GM23338 (cell line): ENCODE measurements around the gene UVSSA. TPM values are rescaled to one million over a fixed set of nuclear protein-coding genes. Genes with fewer than 3 reads are reported as not detected.
A peak's percentile ranks its signal among the peaks of the same experiment; 100 is the strongest.

Experiments
- ATAC-seq: fragments of 200-7000 bp; cut with Tn5 transposase; 3 replicates; pipeline ENCODE4 v1.9.1; 2020
- DNase-seq: peaks from one replicate; pipeline ENCODE4 v3.0.0-alpha.2; 2015; ENCODE audit warnings: low spot score
- H2AFZ ChIP-seq: fragments of 200-600 bp; sonication (generic); 2 replicates; pipeline ENCODE4 v1.8.0; 2016; ENCODE audit warnings: antibody characterized with exemption, mild to moderate bottlenecking, moderate library complexity
- H3F3A ChIP-seq: fragments of 200-600 bp; sonication (generic); replicated peaks from 2 replicates; pipeline ENCODE4 v1.8.0; 2017; ENCODE audit warnings: antibody characterized with exemption, mixed run types, low read depth
- H3K27ac ChIP-seq: fragments of 200-600 bp; sonication (generic); 2 replicates; pipeline ENCODE4 v1.6.1; 2016; ENCODE audit warnings: low read depth
- H3K27me3 ChIP-seq: fragments of 200-600 bp; sonication (generic); 2 replicates; pipeline ENCODE4 v1.8.0; 2016; ENCODE audit warnings: mild to moderate bottlenecking, mixed run types, moderate library complexity; ENCODE audit not compliant: insufficient read depth
- H3K36me3 ChIP-seq: fragments of 200-600 bp; sonication (generic); 2 replicates; pipeline ENCODE4 v1.8.0; 2016; ENCODE audit warnings: mild to moderate bottlenecking; ENCODE audit not compliant: insufficient read depth
- H3K4me1 ChIP-seq: fragments of 200-600 bp; sonication (generic); 2 replicates; pipeline ENCODE4 v1.8.0; 2016; ENCODE audit warnings: mild to moderate bottlenecking, moderate library complexity; ENCODE audit not compliant: insufficient read depth
- H3K4me2 ChIP-seq: fragments of 200-600 bp; sonication (generic); 2 replicates; pipeline ENCODE4 v1.7.1; 2017; ENCODE audit warnings: mixed run types
- H3K4me3 ChIP-seq: fragments of 200-600 bp; sonication (generic); 2 replicates; pipeline ENCODE4 v1.6.1; 2016; ENCODE audit warnings: mixed run types
- H3K79me2 ChIP-seq: fragments of 200-600 bp; sonication (generic); replicated peaks from 2 replicates; pipeline ENCODE4 v1.8.0; 2017; ENCODE audit warnings: mild to moderate bottlenecking; ENCODE audit not compliant: insufficient read depth
- H3K9me2 ChIP-seq: fragments of 200-600 bp; sonication (generic); 2 replicates; pipeline ENCODE4 v1.8.0; 2017; ENCODE audit not compliant: insufficient read depth
- H4K20me1 ChIP-seq: fragments of 200-600 bp; sonication (generic); replicated peaks from 2 replicates; pipeline ENCODE4 v1.8.0; 2017; ENCODE audit warnings: mild to moderate bottlenecking; ENCODE audit not compliant: insufficient read depth
- H3K27ac Mint-ChIP-seq: 2 replicates; pipeline ENCODE4 v1.8.0; 2020; ENCODE audit warnings: inconsistent platforms, mild to moderate bottlenecking, moderate library complexity, mixed read lengths
- H3K27me3 Mint-ChIP-seq: 3 replicates; pipeline ENCODE4 v1.8.0; 2022; ENCODE audit warnings: low read depth, mild to moderate bottlenecking, moderate library complexity, mixed read lengths, inconsistent platforms; ENCODE audit not compliant: insufficient read depth, poor library complexity
- H3K36me3 Mint-ChIP-seq: 3 replicates; pipeline ENCODE4 v1.8.0; 2021; ENCODE audit warnings: low read depth, mild to moderate bottlenecking, inconsistent platforms, moderate library complexity, mixed read lengths
- H3K4me1 Mint-ChIP-seq: 3 replicates; pipeline ENCODE4 v1.8.0; 2020; ENCODE audit warnings: mild to moderate bottlenecking, inconsistent platforms, mixed read lengths
- H3K4me3 Mint-ChIP-seq: 3 replicates; pipeline ENCODE4 v1.8.0; 2021; ENCODE audit warnings: moderate library complexity, mild to moderate bottlenecking, inconsistent platforms, mixed read lengths
- H3K9me3 Mint-ChIP-seq: 3 replicates; pipeline ENCODE4 v1.8.0; 2020; ENCODE audit warnings: moderate library complexity, mild to moderate bottlenecking, inconsistent platforms, mixed read lengths
- CREB1 ChIP-seq: fragments of 250-450 bp; sonication (Bioruptor Pico); IDR thresholded peaks from 2 replicates; pipeline ENCODE4 v1.5.0; 2020; ENCODE audit warnings: low read depth, mild to moderate bottlenecking, moderate library complexity
- EZH2 ChIP-seq: fragments of 200-600 bp; sonication (generic); IDR thresholded peaks from one replicate; pipeline ENCODE4 v1.8.0; 2017; ENCODE audit warnings: antibody characterized with exemption, mild to moderate bottlenecking, low read depth; ENCODE audit not compliant: unreplicated experiment
- EZH2phosphoT487 ChIP-seq: fragments of 200-600 bp; sonication (generic); IDR thresholded peaks from one replicate; pipeline ENCODE4 v1.8.1; 2018; ENCODE audit warnings: antibody characterized with exemption; ENCODE audit not compliant: unreplicated experiment
- JUNB ChIP-seq: IDR thresholded peaks from one replicate; pipeline ENCODE4 v1.6.1; 2016; ENCODE audit warnings: antibody characterized with exemption; ENCODE audit not compliant: unreplicated experiment
- NANOG ChIP-seq: IDR thresholded peaks from 2 replicates; pipeline ENCODE4 v1.6.1; 2016; ENCODE audit warnings: antibody characterized with exemption, borderline replicate concordance
- POLR2AphosphoS5 ChIP-seq: IDR thresholded peaks from 2 replicates; pipeline ENCODE4 v1.6.1; 2016; ENCODE audit warnings: antibody characterized with exemption, low read depth
- STAT1 ChIP-seq: IDR thresholded peaks from one replicate; pipeline ENCODE4 v1.6.1; 2016; ENCODE audit warnings: antibody characterized with exemption; ENCODE audit not compliant: unreplicated experiment
- ZNF114 ChIP-seq: fragments of 250-450 bp; sonication (Bioruptor Pico); IDR thresholded peaks from 2 replicates; pipeline ENCODE4 v1.5.0; 2020; ENCODE audit warnings: mild to moderate bottlenecking, moderate library complexity
- ZNF331 ChIP-seq: fragments of 250-450 bp; sonication (Bioruptor Pico); IDR thresholded peaks from 2 replicates; pipeline ENCODE4 v1.5.0; 2020; ENCODE audit warnings: low read depth, mild to moderate bottlenecking, moderate library complexity
- polyA plus RNA-seq: library from polyadenylated mRNA; unstranded; fragments of >200 nt; fragmentation: Nextera tagmentation; extraction: Ambion mirVana; gene quantifications from 2 replicates; pipeline ENCODE4 v1.2.1, GENCODE V29; 2016
- total RNA-seq: library from RNA; depleted of rRNA; stranded (reverse); fragments of >200 nt; shearing (Covaris generic); gene quantifications from 2 replicates; pipeline ENCODE4 v1.2.3, GENCODE V29; 2014
- TF ChIP-seq, protein P1 (sequence below): fragments of 250-450 bp; sonication (Bioruptor Pico); IDR thresholded peaks from 2 replicates; pipeline ENCODE4 v1.5.0; 2020; ENCODE audit warnings: mild to moderate bottlenecking, moderate library complexity
- TF ChIP-seq, protein P2 (sequence below): IDR thresholded peaks from 2 replicates; pipeline ENCODE4 v1.6.1; 2016; ENCODE audit warnings: antibody characterized with exemption
- TF ChIP-seq, protein P3 (sequence below): IDR thresholded peaks from one replicate; pipeline ENCODE4 v1.6.1; 2018; ENCODE audit warnings: antibody characterized with exemption; ENCODE audit not compliant: unreplicated experiment
- TF ChIP-seq, protein P4 (sequence below), 2 experiments: fragments of 200-600 bp in 1 of 2; sonication (generic) in 1 of 2; conservative IDR thresholded peaks; 2 replicates each; pipeline versions ENCODE4 v1.5.1 to v1.6.1; 2016 to 2017; ENCODE audit warnings: antibody characterized with exemption in 2 of 2, low read depth in 2 of 2, mild to moderate bottlenecking in 2 of 2, moderate library complexity in 1 of 2

The UVSSA gene
- total and polyA plus RNA-seq, 2 experiments from 2014 or later, result 6.5 to 27.7 TPM

DNA sequence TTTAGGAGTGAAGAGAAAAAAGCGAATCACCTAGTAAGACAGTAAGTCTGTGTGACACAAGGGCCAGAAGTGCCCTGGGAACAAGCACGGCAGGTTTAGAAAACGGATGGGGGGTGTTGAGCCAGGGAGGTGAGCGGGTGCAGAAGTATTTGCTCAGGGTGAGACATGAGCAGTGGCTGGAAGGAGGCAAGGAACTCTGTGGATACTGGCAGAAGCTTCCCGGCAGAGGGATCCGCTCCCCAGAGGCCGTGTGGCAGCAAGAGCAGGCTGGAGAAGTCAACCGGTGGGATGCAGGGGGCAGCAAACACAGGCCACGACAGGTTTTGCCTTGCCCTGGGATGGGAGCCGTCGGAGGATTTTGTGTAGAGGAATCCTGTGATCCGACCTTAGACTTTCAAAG is 2.3 kb upstream of the UVSSA start:
- Mint-ChIP-seq H3K4me1 (peaks cover 22% of the 10 kb centered on the region), H3K9me3 (no peaks in the 10 kb centered on the region), H3K4me3 (peak overlapping the region; percentile 81), H3K27me3 (peaks cover 17% of the 10 kb centered on the region), H3K36me3 (peaks cover 25% of the 10 kb centered on the region), H3K27ac (peak overlapping the region; percentile 19; the same call in 1 of the 2 replicates)
- ATAC-seq, result no peak
- Histone ChIP-seq H3K4me1 (peaks cover 8% of the 10 kb centered on the region), H4K20me1 (0 out of 2 replicates have a peak, but pooled peaks cover 7% of the 10 kb centered on the region), H3K4me3 (no peak overlapping the region), H3K4me2 (no peak overlapping the region; the same call in 1 of the 2 replicates), H3K79me2 (no peaks in the 10 kb centered on the region; the same call in 1 of the 2 replicates), H3K9me2 (no peaks in the 10 kb centered on the region), H3K36me3 (no peaks in the 10 kb centered on the region), H3K27me3 (no peaks in the 10 kb centered on the region), H3K27ac (no peak overlapping the region), H3F3A (peaks cover 9% of the 10 kb centered on the region), H2AFZ (no peak overlapping the region)
- TF ChIP-seq ZNF114 (no peak), EZH2 (no peak), JUNB (no peak), ZNF331 (CRISPR knock-in tag) (no peak), STAT1 (no peak), NANOG (no peak), POLR2AphosphoS5 (no peak), CREB1 (CRISPR knock-in tag) (no peak), EZH2phosphoT487 (no peak)
- TF ChIP-seq, protein P1, sequence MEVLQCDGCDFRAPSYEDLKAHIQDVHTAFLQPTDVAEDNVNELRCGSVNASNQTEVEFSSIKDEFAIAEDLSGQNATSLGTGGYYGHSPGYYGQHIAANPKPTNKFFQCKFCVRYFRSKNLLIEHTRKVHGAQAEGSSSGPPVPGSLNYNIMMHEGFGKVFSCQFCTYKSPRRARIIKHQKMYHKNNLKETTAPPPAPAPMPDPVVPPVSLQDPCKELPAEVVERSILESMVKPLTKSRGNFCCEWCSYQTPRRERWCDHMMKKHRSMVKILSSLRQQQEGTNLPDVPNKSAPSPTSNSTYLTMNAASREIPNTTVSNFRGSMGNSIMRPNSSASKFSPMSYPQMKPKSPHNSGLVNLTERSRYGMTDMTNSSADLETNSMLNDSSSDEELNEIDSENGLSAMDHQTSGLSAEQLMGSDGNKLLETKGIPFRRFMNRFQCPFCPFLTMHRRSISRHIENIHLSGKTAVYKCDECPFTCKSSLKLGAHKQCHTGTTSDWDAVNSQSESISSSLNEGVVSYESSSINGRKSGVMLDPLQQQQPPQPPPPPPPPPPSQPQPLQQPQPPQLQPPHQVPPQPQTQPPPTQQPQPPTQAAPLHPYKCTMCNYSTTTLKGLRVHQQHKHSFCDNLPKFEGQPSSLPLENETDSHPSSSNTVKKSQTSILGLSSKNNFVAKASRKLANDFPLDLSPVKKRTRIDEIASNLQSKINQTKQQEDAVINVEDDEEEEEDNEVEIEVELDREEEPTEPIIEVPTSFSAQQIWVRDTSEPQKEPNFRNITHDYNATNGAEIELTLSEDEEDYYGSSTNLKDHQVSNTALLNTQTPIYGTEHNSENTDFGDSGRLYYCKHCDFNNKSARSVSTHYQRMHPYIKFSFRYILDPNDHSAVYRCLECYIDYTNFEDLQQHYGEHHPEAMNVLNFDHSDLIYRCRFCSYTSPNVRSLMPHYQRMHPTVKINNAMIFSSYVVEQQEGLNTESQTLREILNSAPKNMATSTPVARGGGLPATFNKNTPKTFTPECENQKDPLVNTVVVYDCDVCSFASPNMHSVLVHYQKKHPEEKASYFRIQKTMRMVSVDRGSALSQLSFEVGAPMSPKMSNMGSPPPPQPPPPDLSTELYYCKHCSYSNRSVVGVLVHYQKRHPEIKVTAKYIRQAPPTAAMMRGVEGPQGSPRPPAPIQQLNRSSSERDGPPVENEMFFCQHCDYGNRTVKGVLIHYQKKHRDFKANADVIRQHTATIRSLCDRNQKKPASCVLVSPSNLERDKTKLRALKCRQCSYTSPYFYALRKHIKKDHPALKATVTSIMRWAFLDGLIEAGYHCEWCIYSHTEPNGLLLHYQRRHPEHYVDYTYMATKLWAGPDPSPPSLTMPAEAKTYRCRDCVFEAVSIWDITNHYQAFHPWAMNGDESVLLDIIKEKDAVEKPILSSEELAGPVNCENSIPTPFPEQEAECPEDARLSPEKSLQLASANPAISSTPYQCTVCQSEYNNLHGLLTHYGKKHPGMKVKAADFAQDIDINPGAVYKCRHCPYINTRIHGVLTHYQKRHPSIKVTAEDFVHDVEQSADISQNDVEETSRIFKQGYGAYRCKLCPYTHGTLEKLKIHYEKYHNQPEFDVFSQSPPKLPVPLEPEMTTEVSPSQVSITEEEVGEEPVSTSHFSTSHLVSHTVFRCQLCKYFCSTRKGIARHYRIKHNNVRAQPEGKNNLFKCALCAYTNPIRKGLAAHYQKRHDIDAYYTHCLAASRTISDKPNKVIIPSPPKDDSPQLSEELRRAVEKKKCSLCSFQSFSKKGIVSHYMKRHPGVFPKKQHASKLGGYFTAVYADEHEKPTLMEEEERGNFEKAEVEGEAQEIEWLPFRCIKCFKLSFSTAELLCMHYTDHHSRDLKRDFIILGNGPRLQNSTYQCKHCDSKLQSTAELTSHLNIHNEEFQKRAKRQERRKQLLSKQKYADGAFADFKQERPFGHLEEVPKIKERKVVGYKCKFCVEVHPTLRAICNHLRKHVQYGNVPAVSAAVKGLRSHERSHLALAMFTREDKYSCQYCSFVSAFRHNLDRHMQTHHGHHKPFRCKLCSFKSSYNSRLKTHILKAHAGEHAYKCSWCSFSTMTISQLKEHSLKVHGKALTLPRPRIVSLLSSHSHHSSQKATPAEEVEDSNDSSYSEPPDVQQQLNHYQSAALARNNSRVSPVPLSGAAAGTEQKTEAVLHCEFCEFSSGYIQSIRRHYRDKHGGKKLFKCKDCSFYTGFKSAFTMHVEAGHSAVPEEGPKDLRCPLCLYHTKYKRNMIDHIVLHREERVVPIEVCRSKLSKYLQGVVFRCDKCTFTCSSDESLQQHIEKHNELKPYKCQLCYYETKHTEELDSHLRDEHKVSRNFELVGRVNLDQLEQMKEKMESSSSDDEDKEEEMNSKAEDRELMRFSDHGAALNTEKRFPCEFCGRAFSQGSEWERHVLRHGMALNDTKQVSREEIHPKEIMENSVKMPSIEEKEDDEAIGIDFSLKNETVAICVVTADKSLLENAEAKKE, result no peak
- TF ChIP-seq, protein P2, sequence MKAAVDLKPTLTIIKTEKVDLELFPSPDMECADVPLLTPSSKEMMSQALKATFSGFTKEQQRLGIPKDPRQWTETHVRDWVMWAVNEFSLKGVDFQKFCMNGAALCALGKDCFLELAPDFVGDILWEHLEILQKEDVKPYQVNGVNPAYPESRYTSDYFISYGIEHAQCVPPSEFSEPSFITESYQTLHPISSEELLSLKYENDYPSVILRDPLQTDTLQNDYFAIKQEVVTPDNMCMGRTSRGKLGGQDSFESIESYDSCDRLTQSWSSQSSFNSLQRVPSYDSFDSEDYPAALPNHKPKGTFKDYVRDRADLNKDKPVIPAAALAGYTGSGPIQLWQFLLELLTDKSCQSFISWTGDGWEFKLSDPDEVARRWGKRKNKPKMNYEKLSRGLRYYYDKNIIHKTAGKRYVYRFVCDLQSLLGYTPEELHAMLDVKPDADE, result no peak
- TF ChIP-seq, protein P3, sequence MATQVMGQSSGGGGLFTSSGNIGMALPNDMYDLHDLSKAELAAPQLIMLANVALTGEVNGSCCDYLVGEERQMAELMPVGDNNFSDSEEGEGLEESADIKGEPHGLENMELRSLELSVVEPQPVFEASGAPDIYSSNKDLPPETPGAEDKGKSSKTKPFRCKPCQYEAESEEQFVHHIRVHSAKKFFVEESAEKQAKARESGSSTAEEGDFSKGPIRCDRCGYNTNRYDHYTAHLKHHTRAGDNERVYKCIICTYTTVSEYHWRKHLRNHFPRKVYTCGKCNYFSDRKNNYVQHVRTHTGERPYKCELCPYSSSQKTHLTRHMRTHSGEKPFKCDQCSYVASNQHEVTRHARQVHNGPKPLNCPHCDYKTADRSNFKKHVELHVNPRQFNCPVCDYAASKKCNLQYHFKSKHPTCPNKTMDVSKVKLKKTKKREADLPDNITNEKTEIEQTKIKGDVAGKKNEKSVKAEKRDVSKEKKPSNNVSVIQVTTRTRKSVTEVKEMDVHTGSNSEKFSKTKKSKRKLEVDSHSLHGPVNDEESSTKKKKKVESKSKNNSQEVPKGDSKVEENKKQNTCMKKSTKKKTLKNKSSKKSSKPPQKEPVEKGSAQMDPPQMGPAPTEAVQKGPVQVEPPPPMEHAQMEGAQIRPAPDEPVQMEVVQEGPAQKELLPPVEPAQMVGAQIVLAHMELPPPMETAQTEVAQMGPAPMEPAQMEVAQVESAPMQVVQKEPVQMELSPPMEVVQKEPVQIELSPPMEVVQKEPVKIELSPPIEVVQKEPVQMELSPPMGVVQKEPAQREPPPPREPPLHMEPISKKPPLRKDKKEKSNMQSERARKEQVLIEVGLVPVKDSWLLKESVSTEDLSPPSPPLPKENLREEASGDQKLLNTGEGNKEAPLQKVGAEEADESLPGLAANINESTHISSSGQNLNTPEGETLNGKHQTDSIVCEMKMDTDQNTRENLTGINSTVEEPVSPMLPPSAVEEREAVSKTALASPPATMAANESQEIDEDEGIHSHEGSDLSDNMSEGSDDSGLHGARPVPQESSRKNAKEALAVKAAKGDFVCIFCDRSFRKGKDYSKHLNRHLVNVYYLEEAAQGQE, result no peak
- TF ChIP-seq, protein P4, sequence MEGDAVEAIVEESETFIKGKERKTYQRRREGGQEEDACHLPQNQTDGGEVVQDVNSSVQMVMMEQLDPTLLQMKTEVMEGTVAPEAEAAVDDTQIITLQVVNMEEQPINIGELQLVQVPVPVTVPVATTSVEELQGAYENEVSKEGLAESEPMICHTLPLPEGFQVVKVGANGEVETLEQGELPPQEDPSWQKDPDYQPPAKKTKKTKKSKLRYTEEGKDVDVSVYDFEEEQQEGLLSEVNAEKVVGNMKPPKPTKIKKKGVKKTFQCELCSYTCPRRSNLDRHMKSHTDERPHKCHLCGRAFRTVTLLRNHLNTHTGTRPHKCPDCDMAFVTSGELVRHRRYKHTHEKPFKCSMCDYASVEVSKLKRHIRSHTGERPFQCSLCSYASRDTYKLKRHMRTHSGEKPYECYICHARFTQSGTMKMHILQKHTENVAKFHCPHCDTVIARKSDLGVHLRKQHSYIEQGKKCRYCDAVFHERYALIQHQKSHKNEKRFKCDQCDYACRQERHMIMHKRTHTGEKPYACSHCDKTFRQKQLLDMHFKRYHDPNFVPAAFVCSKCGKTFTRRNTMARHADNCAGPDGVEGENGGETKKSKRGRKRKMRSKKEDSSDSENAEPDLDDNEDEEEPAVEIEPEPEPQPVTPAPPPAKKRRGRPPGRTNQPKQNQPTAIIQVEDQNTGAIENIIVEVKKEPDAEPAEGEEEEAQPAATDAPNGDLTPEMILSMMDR (conservative IDR thresholded peaks at IDR 0.05; ENCODE audit: low read depth in 2 of 2), result no peak
- DNase-seq, result no peak
